H1 (cell line): ENCODE data around the gene CFL2.

Experiments
- EZH2 ChIP-seq: fragments of 200-600 bp; sonication (generic); IDR thresholded peaks from 2 replicates; pipeline ENCODE4 v1.7.1; 2012; ENCODE audit warnings: low read depth, mild to moderate bottlenecking, moderate library complexity, low read length, inconsistent platforms; ENCODE audit not compliant: severe bottlenecking
- POLR2AphosphoS5 ChIP-seq: IDR thresholded peaks from 2 replicates; pipeline ENCODE4 v1.6.1; 2011; ENCODE audit warnings: low read depth, low read length
- SP1 ChIP-seq: IDR thresholded peaks from 2 replicates; pipeline ENCODE4 v1.6.1; 2011; ENCODE audit warnings: low read depth, low read length
- TF ChIP-seq, protein P1 (sequence below), 3 experiments: IDR thresholded peaks; 1 replicate in 2 of 3; 2 replicates in 1 of 3; pipeline versions ENCODE4 v1.5.1 to v1.6.1; 2011; ENCODE audit warnings: low read length in 3 of 3, mild to moderate bottlenecking in 3 of 3, inconsistent platforms in 2 of 3, low read depth in 1 of 3, moderate library complexity in 1 of 3; ENCODE audit not compliant: insufficient read depth in 1 of 3; ENCODE audit errors: control extremely low read depth in 1 of 3

DNA sequence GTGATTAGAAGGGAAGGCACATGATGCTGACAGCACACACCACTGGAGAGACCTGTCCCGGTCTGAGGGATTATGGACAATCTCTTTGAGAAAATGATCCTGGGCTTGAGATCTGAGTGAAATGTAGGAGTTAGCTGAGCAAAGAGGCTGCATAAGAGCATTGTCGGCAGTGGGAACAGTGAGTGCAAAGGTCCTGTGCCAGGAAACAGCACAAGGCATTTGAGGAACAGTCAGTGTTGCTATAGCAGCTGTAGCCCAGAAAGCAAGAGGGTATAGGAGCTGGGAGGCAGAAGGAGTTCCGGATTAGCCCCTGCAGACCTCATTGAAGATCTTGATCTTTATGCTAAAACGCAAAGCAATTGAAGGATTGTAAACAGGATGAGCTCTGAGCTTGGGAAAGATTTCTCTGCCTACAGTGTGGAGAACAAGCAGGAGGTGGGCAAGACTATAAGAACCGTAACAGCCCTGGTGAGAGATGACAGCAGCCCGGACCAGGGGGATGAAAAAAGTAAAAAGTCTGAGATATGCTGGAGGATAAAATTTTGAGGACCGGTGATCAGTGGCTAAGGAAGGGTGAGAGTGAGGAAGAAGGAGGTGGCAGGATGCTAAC is 28.5 kb downstream of the CFL2 start:
- TF ChIP-seq POLR2AphosphoS5 (no peak), EZH2 (no peak), SP1 (no peak)
- TF ChIP-seq, protein P1, sequence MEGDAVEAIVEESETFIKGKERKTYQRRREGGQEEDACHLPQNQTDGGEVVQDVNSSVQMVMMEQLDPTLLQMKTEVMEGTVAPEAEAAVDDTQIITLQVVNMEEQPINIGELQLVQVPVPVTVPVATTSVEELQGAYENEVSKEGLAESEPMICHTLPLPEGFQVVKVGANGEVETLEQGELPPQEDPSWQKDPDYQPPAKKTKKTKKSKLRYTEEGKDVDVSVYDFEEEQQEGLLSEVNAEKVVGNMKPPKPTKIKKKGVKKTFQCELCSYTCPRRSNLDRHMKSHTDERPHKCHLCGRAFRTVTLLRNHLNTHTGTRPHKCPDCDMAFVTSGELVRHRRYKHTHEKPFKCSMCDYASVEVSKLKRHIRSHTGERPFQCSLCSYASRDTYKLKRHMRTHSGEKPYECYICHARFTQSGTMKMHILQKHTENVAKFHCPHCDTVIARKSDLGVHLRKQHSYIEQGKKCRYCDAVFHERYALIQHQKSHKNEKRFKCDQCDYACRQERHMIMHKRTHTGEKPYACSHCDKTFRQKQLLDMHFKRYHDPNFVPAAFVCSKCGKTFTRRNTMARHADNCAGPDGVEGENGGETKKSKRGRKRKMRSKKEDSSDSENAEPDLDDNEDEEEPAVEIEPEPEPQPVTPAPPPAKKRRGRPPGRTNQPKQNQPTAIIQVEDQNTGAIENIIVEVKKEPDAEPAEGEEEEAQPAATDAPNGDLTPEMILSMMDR (IDR thresholded peaks at IDR 0.05; ENCODE audit: control extremely low read depth in 1 of 3, insufficient read depth in 1 of 3, low read depth in 1 of 3, low read length in 3 of 3), result no peak
